ENCODE data around the gene VGF. TPM values are rescaled to one million over a fixed set of nuclear protein-coding genes. Genes with fewer than 3 reads are reported as not detected.

VGF gene
- total RNA-seq, 1 donor from 2014 or later: 8.4 TPM

DNA sequence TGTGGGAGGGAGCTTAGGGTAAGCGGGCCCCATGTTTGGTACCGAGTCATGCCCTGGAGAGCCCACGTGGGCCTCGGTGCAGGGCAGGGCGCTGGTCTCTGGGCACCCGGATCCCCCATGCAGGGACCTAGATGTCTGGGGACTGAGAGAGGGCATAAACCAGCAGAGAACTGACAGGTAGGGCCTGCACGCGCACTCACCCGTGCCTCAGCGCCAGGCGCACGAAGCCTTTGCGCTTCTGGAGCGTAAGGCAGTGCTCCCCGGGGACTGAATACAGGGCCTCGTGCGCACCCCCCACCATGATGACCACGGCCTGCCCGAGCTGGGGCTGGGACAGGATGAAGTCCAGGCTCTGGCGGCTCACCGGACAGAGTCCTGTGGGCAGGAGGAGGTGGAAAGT is 32.6 kb upstream of the VGF start:
- no peak overlapping the region for H3K27ac Mint-ChIP-seq (ENCODE audit: unreplicated experiment)

DNA sequence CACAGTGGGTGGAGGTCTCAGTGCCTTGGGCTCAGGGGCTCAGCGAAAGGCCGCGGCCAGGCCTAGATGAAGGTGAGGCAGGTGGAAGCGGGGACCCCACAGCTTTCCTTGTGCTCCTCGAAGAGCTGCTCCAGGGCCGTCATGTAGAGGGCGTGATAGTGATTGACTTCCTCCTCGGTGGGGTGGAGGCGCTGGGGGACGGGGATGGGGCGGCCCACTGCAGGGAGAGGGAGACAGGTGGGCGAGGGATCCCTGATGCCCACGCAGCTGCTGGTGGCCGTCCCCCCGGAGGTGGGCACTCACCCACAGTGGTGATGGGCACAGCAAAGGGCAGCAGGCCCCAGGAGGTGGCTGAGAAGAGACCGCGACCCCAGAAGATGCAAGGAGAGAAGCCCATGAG is 30.5 kb upstream of the VGF start:
- DNase-seq: no peak
- TF ChIP-seq, protein P1, sequence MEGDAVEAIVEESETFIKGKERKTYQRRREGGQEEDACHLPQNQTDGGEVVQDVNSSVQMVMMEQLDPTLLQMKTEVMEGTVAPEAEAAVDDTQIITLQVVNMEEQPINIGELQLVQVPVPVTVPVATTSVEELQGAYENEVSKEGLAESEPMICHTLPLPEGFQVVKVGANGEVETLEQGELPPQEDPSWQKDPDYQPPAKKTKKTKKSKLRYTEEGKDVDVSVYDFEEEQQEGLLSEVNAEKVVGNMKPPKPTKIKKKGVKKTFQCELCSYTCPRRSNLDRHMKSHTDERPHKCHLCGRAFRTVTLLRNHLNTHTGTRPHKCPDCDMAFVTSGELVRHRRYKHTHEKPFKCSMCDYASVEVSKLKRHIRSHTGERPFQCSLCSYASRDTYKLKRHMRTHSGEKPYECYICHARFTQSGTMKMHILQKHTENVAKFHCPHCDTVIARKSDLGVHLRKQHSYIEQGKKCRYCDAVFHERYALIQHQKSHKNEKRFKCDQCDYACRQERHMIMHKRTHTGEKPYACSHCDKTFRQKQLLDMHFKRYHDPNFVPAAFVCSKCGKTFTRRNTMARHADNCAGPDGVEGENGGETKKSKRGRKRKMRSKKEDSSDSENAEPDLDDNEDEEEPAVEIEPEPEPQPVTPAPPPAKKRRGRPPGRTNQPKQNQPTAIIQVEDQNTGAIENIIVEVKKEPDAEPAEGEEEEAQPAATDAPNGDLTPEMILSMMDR (IDR thresholded peaks at IDR 0.05; ENCODE audit: partially characterized antibody, unreplicated experiment): no peak
- Mint-ChIP-seq H3K4me1 (ENCODE audit: low read depth, unreplicated experiment) (no peaks in the 10 kb centered on the region), H3K36me3 (ENCODE audit: unreplicated experiment) (no peaks in the 10 kb centered on the region), H3K4me3 (ENCODE audit: unreplicated experiment) (no peak overlapping the region), H3K27me3 (ENCODE audit: unreplicated experiment) (peaks cover 5% of the 10 kb centered on the region), H3K27ac (ENCODE audit: unreplicated experiment) (no peak overlapping the region), H3K9me3 (ENCODE audit: unreplicated experiment) (peaks cover 1% of the 10 kb centered on the region)

More for the DNA sequence above, 32.6 kb upstream of the VGF start:
- H3K4me1 Mint-ChIP-seq (ENCODE audit: low read depth, unreplicated experiment): no peaks in the 10 kb centered on the region
- peaks cover 1% of the 10 kb centered on the region for H3K9me3 Mint-ChIP-seq (ENCODE audit: unreplicated experiment)
- H3K36me3 Mint-ChIP-seq (ENCODE audit: unreplicated experiment): no peaks in the 10 kb centered on the region
- peaks cover 10% of the 10 kb centered on the region for H3K27me3 Mint-ChIP-seq (ENCODE audit: unreplicated experiment)
- TF ChIP-seq, protein P1 (IDR thresholded peaks at IDR 0.05; ENCODE audit: partially characterized antibody, unreplicated experiment): no peak
- no peak overlapping the region for H3K4me3 Mint-ChIP-seq (ENCODE audit: unreplicated experiment)
- DNase-seq: no peak

GRCh38 chr7:101189109-101189508 is 23.7 kb upstream of the VGF start:
- no peaks in the 10 kb centered on the region for H3K4me1 Mint-ChIP-seq (ENCODE audit: low read depth, unreplicated experiment)
- H3K9me3 Mint-ChIP-seq (ENCODE audit: unreplicated experiment): peaks cover 2% of the 10 kb centered on the region
- no peaks in the 10 kb centered on the region for H3K36me3 Mint-ChIP-seq (ENCODE audit: unreplicated experiment)
- H3K4me3 Mint-ChIP-seq (ENCODE audit: unreplicated experiment): no peak overlapping the region
- no peak overlapping the region for H3K27ac Mint-ChIP-seq (ENCODE audit: unreplicated experiment)
- TF ChIP-seq, protein P1 (IDR thresholded peaks at IDR 0.05; ENCODE audit: partially characterized antibody, unreplicated experiment): no peak
- H3K27me3 Mint-ChIP-seq (ENCODE audit: unreplicated experiment): peaks cover 2% of the 10 kb centered on the region
- DNase-seq: no peak

GRCh38 chr7:101186844-101187428 is 21.6 kb upstream of the VGF start:
- Mint-ChIP-seq H3K4me1 (ENCODE audit: low read depth, unreplicated experiment) (no peaks in the 10 kb centered on the region), H3K4me3 (ENCODE audit: unreplicated experiment) (no peak overlapping the region), H3K36me3 (ENCODE audit: unreplicated experiment) (no peaks in the 10 kb centered on the region), H3K27me3 (ENCODE audit: unreplicated experiment) (peaks cover 2% of the 10 kb centered on the region), H3K27ac (ENCODE audit: unreplicated experiment) (no peak overlapping the region), H3K9me3 (ENCODE audit: unreplicated experiment) (peaks cover 5% of the 10 kb centered on the region)
- DNase-seq: no peak
- TF ChIP-seq, protein P1 (IDR thresholded peaks at IDR 0.05; ENCODE audit: partially characterized antibody, unreplicated experiment): no peak

GRCh38 chr7:101186194-101186593 is 20.8 kb upstream of the VGF start:
- no peak for DNase-seq
- peaks cover 2% of the 10 kb centered on the region for H3K27me3 Mint-ChIP-seq (ENCODE audit: unreplicated experiment)
- H3K4me1 Mint-ChIP-seq (ENCODE audit: low read depth, unreplicated experiment): no peaks in the 10 kb centered on the region
- TF ChIP-seq, protein P1 (IDR thresholded peaks at IDR 0.05; ENCODE audit: partially characterized antibody, unreplicated experiment): no peak
- no peaks in the 10 kb centered on the region for H3K36me3 Mint-ChIP-seq (ENCODE audit: unreplicated experiment)
- peaks cover 5% of the 10 kb centered on the region for H3K9me3 Mint-ChIP-seq (ENCODE audit: unreplicated experiment)
- no peak overlapping the region for H3K4me3 Mint-ChIP-seq (ENCODE audit: unreplicated experiment)
- no peak overlapping the region for H3K27ac Mint-ChIP-seq (ENCODE audit: unreplicated experiment)
